ENCODE results near the gene PSTPIP2.

- TF ChIP-seq CTCF (IDR thresholded peaks at IDR 0.05 in 8 of 11, conservative IDR thresholded peaks at IDR 0.05 in 3 of 11), result no peak
- TF ChIP-seq POLR2AphosphoS5 (IDR thresholded peaks at IDR 0.05), result no peak
These were observed 8.1 kb upstream of the PSTPIP2 start for GRCh38 chr18:46080156-46080555.

Measured in spleen (tissue), 7 donors.